ENCODE measurements around the gene P3H2.

DNA sequence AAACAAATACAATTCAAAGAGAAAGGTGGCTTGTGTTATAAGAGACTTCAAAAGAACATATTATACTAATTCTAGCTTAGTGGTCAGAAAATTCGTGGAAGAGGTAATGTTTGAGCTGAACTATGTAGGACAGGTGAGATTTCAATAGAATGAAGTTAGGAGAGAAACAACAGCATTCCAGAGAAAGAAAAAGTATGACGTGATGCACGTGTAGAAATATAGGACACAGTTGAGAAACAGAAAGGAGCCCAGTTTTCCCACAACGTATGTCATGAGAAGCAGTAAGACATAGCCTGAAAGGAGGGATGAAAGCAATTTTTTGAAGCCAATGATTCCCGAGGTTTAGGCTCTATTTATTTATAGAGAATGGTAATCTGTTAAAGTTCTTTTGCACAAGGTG, 18.7 kb upstream of the P3H2 start:
- TF ChIP-seq, protein P1, sequence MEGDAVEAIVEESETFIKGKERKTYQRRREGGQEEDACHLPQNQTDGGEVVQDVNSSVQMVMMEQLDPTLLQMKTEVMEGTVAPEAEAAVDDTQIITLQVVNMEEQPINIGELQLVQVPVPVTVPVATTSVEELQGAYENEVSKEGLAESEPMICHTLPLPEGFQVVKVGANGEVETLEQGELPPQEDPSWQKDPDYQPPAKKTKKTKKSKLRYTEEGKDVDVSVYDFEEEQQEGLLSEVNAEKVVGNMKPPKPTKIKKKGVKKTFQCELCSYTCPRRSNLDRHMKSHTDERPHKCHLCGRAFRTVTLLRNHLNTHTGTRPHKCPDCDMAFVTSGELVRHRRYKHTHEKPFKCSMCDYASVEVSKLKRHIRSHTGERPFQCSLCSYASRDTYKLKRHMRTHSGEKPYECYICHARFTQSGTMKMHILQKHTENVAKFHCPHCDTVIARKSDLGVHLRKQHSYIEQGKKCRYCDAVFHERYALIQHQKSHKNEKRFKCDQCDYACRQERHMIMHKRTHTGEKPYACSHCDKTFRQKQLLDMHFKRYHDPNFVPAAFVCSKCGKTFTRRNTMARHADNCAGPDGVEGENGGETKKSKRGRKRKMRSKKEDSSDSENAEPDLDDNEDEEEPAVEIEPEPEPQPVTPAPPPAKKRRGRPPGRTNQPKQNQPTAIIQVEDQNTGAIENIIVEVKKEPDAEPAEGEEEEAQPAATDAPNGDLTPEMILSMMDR (IDR thresholded peaks at IDR 0.05), result no peak
- TF ChIP-seq EP300 (IDR thresholded peaks at IDR 0.05), result no peak

All from stomach (tissue), 4 donors.